GM23338 (cell line): ENCODE measurements around the gene LRIF1.

ENCODE experiments used
- CTCF ChIP-seq, 2 experiments: fragments of 200-600 bp in 1 of 2; sonication (generic) in 1 of 2; conservative IDR thresholded peaks; 2 replicates each; pipeline versions ENCODE4 v1.5.1 to v1.6.1; 2016 to 2017; ENCODE audit warnings: antibody characterized with exemption in 2 of 2, low read depth in 2 of 2, mild to moderate bottlenecking in 2 of 2, moderate library complexity in 1 of 2
- EZH2 ChIP-seq: fragments of 200-600 bp; sonication (generic); IDR thresholded peaks from one replicate; pipeline ENCODE4 v1.8.0; 2017; ENCODE audit warnings: antibody characterized with exemption, mild to moderate bottlenecking, low read depth; ENCODE audit not compliant: unreplicated experiment
- POLR2AphosphoS5 ChIP-seq: IDR thresholded peaks from 2 replicates; pipeline ENCODE4 v1.6.1; 2016; ENCODE audit warnings: antibody characterized with exemption, low read depth
- STAT1 ChIP-seq: IDR thresholded peaks from one replicate; pipeline ENCODE4 v1.6.1; 2016; ENCODE audit warnings: antibody characterized with exemption; ENCODE audit not compliant: unreplicated experiment
- ZNF331 ChIP-seq: fragments of 250-450 bp; sonication (Bioruptor Pico); IDR thresholded peaks from 2 replicates; pipeline ENCODE4 v1.5.0; 2020; ENCODE audit warnings: low read depth, mild to moderate bottlenecking, moderate library complexity
- TF ChIP-seq, protein P1 (sequence below): IDR thresholded peaks from one replicate; pipeline ENCODE4 v1.6.1; 2018; ENCODE audit warnings: antibody characterized with exemption; ENCODE audit not compliant: unreplicated experiment

DNA sequence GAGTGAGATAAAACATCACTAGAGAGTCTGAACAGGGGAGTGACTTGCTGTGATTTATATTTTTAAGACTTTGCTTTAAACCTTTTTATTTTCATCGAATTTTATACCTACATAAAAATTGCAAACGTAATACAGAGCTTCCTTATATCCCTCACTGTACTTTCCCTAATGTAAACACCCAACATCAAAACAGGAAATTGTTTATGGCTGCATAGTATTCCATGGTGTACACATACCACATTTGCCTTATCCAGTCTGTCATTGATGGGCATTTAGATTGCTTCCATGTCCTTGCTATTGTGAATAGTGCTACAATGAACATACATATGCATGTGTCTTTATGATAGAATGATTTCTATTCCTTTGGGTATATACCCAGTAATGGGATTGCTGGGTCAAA, 34.8 kb downstream of the LRIF1 start:
- TF ChIP-seq ZNF331 (CRISPR knock-in tag) = no peak
- TF ChIP-seq CTCF (conservative IDR thresholded peaks at IDR 0.05; ENCODE audit: low read depth in 2 of 2) = no peak
- no peak for TF ChIP-seq EZH2
- no peak for TF ChIP-seq STAT1
- no peak for TF ChIP-seq POLR2AphosphoS5
- TF ChIP-seq, protein P1, sequence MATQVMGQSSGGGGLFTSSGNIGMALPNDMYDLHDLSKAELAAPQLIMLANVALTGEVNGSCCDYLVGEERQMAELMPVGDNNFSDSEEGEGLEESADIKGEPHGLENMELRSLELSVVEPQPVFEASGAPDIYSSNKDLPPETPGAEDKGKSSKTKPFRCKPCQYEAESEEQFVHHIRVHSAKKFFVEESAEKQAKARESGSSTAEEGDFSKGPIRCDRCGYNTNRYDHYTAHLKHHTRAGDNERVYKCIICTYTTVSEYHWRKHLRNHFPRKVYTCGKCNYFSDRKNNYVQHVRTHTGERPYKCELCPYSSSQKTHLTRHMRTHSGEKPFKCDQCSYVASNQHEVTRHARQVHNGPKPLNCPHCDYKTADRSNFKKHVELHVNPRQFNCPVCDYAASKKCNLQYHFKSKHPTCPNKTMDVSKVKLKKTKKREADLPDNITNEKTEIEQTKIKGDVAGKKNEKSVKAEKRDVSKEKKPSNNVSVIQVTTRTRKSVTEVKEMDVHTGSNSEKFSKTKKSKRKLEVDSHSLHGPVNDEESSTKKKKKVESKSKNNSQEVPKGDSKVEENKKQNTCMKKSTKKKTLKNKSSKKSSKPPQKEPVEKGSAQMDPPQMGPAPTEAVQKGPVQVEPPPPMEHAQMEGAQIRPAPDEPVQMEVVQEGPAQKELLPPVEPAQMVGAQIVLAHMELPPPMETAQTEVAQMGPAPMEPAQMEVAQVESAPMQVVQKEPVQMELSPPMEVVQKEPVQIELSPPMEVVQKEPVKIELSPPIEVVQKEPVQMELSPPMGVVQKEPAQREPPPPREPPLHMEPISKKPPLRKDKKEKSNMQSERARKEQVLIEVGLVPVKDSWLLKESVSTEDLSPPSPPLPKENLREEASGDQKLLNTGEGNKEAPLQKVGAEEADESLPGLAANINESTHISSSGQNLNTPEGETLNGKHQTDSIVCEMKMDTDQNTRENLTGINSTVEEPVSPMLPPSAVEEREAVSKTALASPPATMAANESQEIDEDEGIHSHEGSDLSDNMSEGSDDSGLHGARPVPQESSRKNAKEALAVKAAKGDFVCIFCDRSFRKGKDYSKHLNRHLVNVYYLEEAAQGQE = no peak
